Measurements from ENCODE around the gene ID2.

DNA sequence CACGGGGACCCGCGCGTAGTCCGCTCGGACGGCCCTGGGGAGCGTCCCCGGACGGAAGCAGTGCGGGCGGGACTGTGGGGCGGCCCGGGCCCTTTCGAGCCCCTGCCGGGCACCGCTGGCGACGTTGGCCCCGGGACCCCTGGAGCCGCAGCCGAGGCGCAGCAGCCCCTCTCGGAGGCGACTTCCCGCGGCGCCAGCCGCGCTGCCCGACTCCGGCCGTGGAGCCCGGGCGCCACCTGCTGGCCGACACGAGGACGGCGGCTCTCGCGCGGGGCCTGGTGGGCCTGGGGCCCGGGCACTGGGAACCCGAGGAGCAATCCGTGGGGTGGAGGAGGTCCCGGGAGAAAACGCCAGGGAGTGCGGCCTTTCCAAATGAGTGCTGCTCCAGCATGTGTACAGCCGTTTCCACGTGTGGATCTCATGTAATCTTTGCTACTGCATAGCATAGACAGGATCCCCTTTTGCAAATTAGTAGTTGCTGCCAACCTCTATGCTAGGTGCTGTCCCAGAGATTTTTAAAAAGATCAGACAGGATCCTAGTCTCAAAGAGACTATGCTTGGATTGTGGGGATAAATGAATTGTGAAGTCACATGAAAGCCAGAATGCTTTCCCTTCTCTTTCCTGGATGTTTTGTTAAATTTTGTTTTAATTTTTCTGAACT is 4.0 kb downstream of the ID2 start:
- no peak for TF ChIP-seq EP300 (IDR thresholded peaks at IDR 0.05; ENCODE audit: borderline replicate concordance)
- TF ChIP-seq, protein P1, sequence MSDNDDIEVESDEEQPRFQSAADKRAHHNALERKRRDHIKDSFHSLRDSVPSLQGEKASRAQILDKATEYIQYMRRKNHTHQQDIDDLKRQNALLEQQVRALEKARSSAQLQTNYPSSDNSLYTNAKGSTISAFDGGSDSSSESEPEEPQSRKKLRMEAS (IDR thresholded peaks at IDR 0.05), result no peak
- TF ChIP-seq TAF1 (IDR thresholded peaks at IDR 0.05; ENCODE audit: low read depth), result no peak
- no peak for TF ChIP-seq CEBPB (IDR thresholded peaks at IDR 0.05)
- no peak for TF ChIP-seq REST (IDR thresholded peaks at IDR 0.05; ENCODE audit: low read depth)
